Measurements from ENCODE around the gene PTPRD. TPM values are rescaled to one million over a fixed set of nuclear protein-coding genes. Genes with fewer than 3 reads are reported as not detected.
"Not testable (repeated sequence)": the region's sequence is repeated elsewhere in the genome, so short reads cannot be mapped to it uniquely, and the experiment has no call there.

PTPRD gene
- total RNA-seq, 2 experiments from 2014 or later = not detected

- Mint-ChIP-seq H3K27ac (no peak overlapping the region), H3K9me3 (ENCODE audit: low read depth) (peaks cover 2% of the 10 kb centered on the region), H3K4me3 (no peak overlapping the region), H3K36me3 (ENCODE audit: low read depth) (no peaks in the 10 kb centered on the region), H3K4me1 (no peaks in the 10 kb centered on the region), H3K27me3 (no peaks in the 10 kb centered on the region)
- ATAC-seq (no peak), DNase-seq (no peak)
- ChIA-PET CTCF (interaction anchor here (1.0 kb wide), 1 partner anchor 8 kb away, joined by 3 read pairs; no protein-coding TSS in a partner anchor), POLR2A (no interaction called here)
- intact Hi-C loops (cut with DNase I, micrococcal nuclease) = loop anchor here in 1 of 2 experiments (5.0 kb wide), 1 partner anchor 1961 kb away; no protein-coding TSS in a partner anchor
Observed at GRCh38 chr9:10366171-10366779, 246.5 kb downstream of the PTPRD start.

DNA sequence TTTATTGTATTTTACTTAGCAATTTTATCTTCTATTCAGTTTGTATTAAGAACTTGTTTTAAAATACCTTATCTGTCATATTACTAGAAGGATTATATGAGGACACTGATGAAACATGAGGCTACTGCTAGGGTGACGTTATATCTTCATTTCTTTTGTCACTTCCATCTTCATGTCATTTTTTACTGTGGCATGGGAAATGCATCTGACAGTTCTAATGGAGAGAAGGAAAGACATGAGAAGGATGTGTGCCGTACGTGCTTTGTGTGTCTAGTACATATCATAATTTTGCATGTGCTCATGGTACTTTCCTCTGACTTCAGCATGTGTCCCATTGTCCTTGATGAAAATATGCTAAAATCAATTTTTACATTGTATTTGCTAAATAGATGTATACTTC, 258.2 kb downstream of the PTPRD start:
- ATAC-seq = no peak
- POLR2A ChIA-PET = no interaction called here

GRCh38 chr9:10345621-10346020, 267.2 kb downstream of the PTPRD start:
- H3K27me3 Mint-ChIP-seq; H3K27ac Mint-ChIP-seq; H3K36me3 Mint-ChIP-seq (ENCODE audit: low read depth); H3K4me1 Mint-ChIP-seq; H3K9me3 Mint-ChIP-seq (ENCODE audit: low read depth); intact Hi-C loops (cut with DNase I, micrococcal nuclease); ATAC-seq; DNase-seq; POLR2A ChIA-PET; H3K4me3 Mint-ChIP-seq; CTCF ChIA-PET: not testable (repeated sequence)

More for the DNA sequence above, 258.2 kb downstream of the PTPRD start:
- Mint-ChIP-seq H3K4me3 (no peak overlapping the region), H3K4me1 (no peaks in the 10 kb centered on the region), H3K9me3 (ENCODE audit: low read depth) (no peaks in the 10 kb centered on the region), H3K36me3 (ENCODE audit: low read depth) (no peaks in the 10 kb centered on the region), H3K27me3 (no peaks in the 10 kb centered on the region), H3K27ac (no peak overlapping the region)
- intact Hi-C loops (cut with DNase I, micrococcal nuclease) = loop anchor here in 1 of 2 experiments (10.0 kb wide), 1 partner anchor 60 kb away; no protein-coding TSS in a partner anchor
- CTCF ChIA-PET = no interaction called here
- DNase-seq = no peak

DNA sequence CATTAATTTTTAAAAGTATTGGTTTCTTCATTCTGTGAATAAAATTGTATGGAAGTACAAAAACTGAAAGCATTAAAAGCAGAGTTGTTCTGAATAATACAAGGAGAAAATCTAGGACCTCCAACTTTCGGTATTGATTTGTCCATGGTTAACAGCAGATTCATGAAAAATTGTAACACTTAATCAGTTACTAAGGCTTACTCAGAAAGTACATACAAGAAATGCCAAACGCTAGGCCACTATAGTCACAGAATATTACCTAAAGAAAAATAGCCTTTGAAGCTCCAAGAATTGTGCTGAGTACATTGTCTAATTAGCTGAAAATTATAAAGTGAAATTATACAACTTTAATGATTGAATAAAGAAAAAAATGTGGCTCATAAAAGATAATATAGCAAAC, 271.7 kb downstream of the PTPRD start:
- intact Hi-C loops (cut with DNase I, micrococcal nuclease) = no loop called here
- Mint-ChIP-seq H3K36me3 (ENCODE audit: low read depth) (no peaks in the 10 kb centered on the region), H3K27ac (no peak overlapping the region), H3K4me3 (no peak overlapping the region), H3K27me3 (no peaks in the 10 kb centered on the region), H3K9me3 (ENCODE audit: low read depth) (peaks cover 7% of the 10 kb centered on the region), H3K4me1 (no peaks in the 10 kb centered on the region)
- ATAC-seq (no peak), DNase-seq (no peak)
- CTCF ChIA-PET = no interaction called here
- POLR2A ChIA-PET = no interaction called here

DNA sequence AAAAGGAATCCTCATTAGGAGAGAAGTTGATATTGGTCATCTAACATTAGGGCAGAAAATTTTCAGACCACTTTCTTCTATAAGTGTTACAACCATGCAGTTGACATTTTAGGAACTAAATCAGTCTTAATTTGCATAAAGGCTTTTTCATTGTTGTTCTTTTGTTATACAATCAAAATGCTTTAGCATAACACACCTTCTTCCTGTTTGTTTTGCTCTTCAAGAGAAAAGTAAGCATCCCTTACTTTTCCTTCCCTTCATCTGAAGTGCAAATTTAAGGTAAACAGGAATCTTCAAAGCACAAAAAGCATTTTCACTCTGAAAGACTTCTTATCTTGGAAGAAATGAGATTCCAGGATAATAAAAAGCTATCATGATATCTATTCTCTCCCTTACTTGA, 273.6 kb downstream of the PTPRD start:
- peaks cover 12% of the 10 kb centered on the region for H3K9me3 Mint-ChIP-seq (ENCODE audit: low read depth)
- POLR2A ChIA-PET = no interaction called here
- CTCF ChIA-PET = interaction anchor here (0.5 kb wide), 1 partner anchor 342 kb away, joined by 3 read pairs; no protein-coding TSS in a partner anchor
- H3K27ac Mint-ChIP-seq = no peak overlapping the region
- intact Hi-C loops (cut with DNase I, micrococcal nuclease) = no loop called here
- no peak for ATAC-seq
- DNase-seq = no peak
- no peaks in the 10 kb centered on the region for H3K27me3 Mint-ChIP-seq
- H3K36me3 Mint-ChIP-seq (ENCODE audit: low read depth) = no peaks in the 10 kb centered on the region
- H3K4me1 Mint-ChIP-seq = no peaks in the 10 kb centered on the region
- no peak overlapping the region for H3K4me3 Mint-ChIP-seq

DNA sequence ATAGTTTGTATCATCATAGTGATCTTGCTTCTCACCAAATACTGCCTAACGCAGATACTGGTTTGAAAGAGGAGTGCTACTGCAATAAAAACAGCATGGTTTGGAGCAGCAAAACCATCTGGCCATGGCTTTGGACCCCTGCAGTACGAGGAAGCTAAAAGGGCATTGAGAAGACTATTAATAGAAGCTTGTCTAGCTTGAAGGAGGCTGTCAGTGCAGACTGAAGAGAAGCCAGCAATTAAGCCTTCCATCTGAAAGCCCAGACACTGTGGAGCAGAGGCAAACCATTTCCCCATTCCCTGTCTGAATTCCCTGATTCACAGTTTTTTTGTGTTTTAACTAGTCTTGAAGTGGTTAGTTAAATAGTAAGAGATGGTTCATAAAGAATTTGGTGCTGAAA, 281.6 kb downstream of the PTPRD start:
- DNase-seq (no peak), ATAC-seq (no peak)
- no peak overlapping the region for H3K4me3 Mint-ChIP-seq
- ChIA-PET CTCF (no interaction called here), POLR2A (no interaction called here)
- H3K27ac Mint-ChIP-seq = no peak overlapping the region
- no peaks in the 10 kb centered on the region for H3K4me1 Mint-ChIP-seq
- H3K27me3 Mint-ChIP-seq = no peaks in the 10 kb centered on the region
- H3K9me3 Mint-ChIP-seq (ENCODE audit: low read depth) = peaks cover 8% of the 10 kb centered on the region
- H3K36me3 Mint-ChIP-seq (ENCODE audit: low read depth) = no peaks in the 10 kb centered on the region
- intact Hi-C loops (cut with DNase I, micrococcal nuclease) = loop anchor here in 1 of 2 experiments (5.0 kb wide), 1 partner anchor 49 kb away; no protein-coding TSS in a partner anchor

DNA sequence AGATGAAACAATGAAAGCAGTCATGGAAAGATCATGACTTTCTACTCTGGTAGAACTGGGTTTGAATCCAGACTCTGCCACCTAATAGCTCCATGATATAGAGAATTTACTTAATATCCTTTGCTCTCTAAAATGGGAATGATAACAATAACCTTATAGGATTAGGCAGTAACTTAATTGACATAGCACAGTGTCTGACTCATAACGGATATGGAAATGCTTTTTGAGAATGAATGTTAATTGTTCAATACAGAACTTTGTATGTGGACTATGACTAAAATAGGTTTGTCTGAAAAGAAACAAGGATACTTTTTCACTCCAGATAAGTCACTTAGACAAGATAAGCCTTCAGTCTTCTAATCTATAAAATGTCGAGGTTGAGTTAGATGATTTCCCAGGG, 330.7 kb downstream of the PTPRD start:
- DNase-seq (no peak), ATAC-seq (no peak)
- no peaks in the 10 kb centered on the region for H3K36me3 Mint-ChIP-seq (ENCODE audit: low read depth)
- H3K4me1 Mint-ChIP-seq = no peaks in the 10 kb centered on the region
- H3K27me3 Mint-ChIP-seq = no peaks in the 10 kb centered on the region
- intact Hi-C loops (cut with DNase I, micrococcal nuclease) = loop anchor here in 1 of 2 experiments (5.0 kb wide), 1 partner anchor 50 kb away; no protein-coding TSS in a partner anchor
- ChIA-PET POLR2A (no interaction called here), CTCF (interaction anchor here (0.7 kb wide), 1 partner anchor 599 kb away, joined by 3 read pairs; no protein-coding TSS in a partner anchor)
- no peak overlapping the region for H3K4me3 Mint-ChIP-seq
- no peak overlapping the region for H3K27ac Mint-ChIP-seq
- H3K9me3 Mint-ChIP-seq (ENCODE audit: low read depth) = peaks cover 4% of the 10 kb centered on the region

DNA sequence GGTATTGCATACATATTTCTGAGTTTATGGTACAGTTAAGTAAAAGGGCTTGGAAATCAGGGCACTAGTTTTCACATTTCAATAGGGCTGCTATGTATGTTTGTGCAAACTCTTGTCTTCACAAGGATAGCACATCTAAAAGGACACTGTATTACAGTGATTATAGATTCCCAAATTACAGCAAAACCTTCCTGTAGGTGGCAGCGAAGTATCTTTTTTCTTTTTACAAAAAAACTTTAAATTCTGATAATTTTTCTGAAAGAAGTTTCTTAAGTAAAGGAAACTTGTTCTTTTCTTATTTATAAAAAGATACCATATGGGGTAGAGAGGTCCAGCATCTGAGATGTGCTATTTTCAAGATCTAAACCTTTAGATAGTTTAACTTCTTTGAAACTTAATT, 337.8 kb downstream of the PTPRD start:
- Mint-ChIP-seq H3K9me3 (ENCODE audit: low read depth) (peaks cover 5% of the 10 kb centered on the region), H3K4me3 (no peak overlapping the region), H3K4me1 (no peaks in the 10 kb centered on the region), H3K27me3 (no peaks in the 10 kb centered on the region), H3K36me3 (ENCODE audit: low read depth) (no peaks in the 10 kb centered on the region), H3K27ac (no peak overlapping the region)
- intact Hi-C loops (cut with DNase I, micrococcal nuclease) = no loop called here
- no peak for ATAC-seq
- ChIA-PET POLR2A (no interaction called here), CTCF (no interaction called here)
- DNase-seq = no peak

- intact Hi-C loops (cut with DNase I, micrococcal nuclease) = no loop called here
- peaks cover 5% of the 10 kb centered on the region for H3K9me3 Mint-ChIP-seq (ENCODE audit: low read depth)
- H3K27me3 Mint-ChIP-seq = no peaks in the 10 kb centered on the region
- CTCF ChIA-PET = no interaction called here
- ATAC-seq (no peak), DNase-seq (no peak)
- H3K4me1 Mint-ChIP-seq = no peaks in the 10 kb centered on the region
- POLR2A ChIA-PET = no interaction called here
- no peaks in the 10 kb centered on the region for H3K36me3 Mint-ChIP-seq (ENCODE audit: low read depth)
- H3K27ac Mint-ChIP-seq = no peak overlapping the region
- no peak overlapping the region for H3K4me3 Mint-ChIP-seq
Observed at GRCh38 chr9:10274175-10274574, 338.6 kb downstream of the PTPRD start.

DNA sequence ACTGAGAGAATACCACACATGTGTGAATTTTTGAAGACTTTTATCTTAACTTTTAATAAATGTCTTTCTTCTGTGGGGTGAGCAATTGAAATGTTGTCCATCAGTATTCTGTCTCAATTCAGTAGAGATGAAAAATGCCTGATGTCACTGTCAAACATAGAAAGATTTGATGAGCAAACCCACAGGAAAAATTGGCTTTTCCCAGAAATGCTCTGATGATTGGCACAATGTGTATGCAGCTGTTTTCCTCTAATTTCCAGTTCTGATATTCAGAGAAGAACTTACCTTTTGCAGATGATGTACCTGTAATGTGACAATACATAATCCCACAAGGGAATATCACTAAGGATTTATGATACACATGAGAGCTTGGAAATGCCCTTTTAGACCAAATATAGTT, 340.0 kb downstream of the PTPRD start:
- Mint-ChIP-seq H3K27ac (no peak overlapping the region), H3K27me3 (no peaks in the 10 kb centered on the region), H3K36me3 (ENCODE audit: low read depth) (no peaks in the 10 kb centered on the region), H3K9me3 (ENCODE audit: low read depth) (peaks cover 5% of the 10 kb centered on the region), H3K4me3 (no peak overlapping the region), H3K4me1 (no peaks in the 10 kb centered on the region)
- intact Hi-C loops (cut with DNase I, micrococcal nuclease) = no loop called here
- CTCF ChIA-PET = no interaction called here
- POLR2A ChIA-PET = no interaction called here
- ATAC-seq (no peak), DNase-seq (no peak)

GRCh38 chr9:10268531-10269485, 344.0 kb downstream of the PTPRD start:
- ChIA-PET POLR2A (no interaction called here), CTCF (no interaction called here)
- Mint-ChIP-seq H3K4me3 (no peak overlapping the region), H3K36me3 (ENCODE audit: low read depth) (no peaks in the 10 kb centered on the region), H3K9me3 (ENCODE audit: low read depth) (peaks cover 4% of the 10 kb centered on the region), H3K27me3 (no peaks in the 10 kb centered on the region), H3K4me1 (no peaks in the 10 kb centered on the region), H3K27ac (no peak overlapping the region)
- DNase-seq = peak; percentile 15
- ATAC-seq = no peak
- intact Hi-C loops (cut with DNase I, micrococcal nuclease) = no loop called here

- Mint-ChIP-seq H3K27ac (no peak overlapping the region), H3K4me1 (no peaks in the 10 kb centered on the region), H3K27me3 (no peaks in the 10 kb centered on the region), H3K9me3 (ENCODE audit: low read depth) (peaks cover 7% of the 10 kb centered on the region), H3K4me3 (no peak overlapping the region), H3K36me3 (ENCODE audit: low read depth) (no peaks in the 10 kb centered on the region)
- intact Hi-C loops (cut with DNase I, micrococcal nuclease) = no loop called here
- DNase-seq (no peak), ATAC-seq (no peak)
- CTCF ChIA-PET = interaction anchor here (0.5 kb wide), 1 partner anchor 536 kb away, joined by 4 read pairs; no protein-coding TSS in a partner anchor
- POLR2A ChIA-PET = no interaction called here
Observed at GRCh38 chr9:10265153-10265631, 347.6 kb downstream of the PTPRD start.

Measured in activated CD4-positive, alpha-beta T cell treated with anti-CD3 and anti-CD28 coated beads for 36 hours (primary cell).